GM06990 (cell line): ENCODE results near the gene MYO6.

ENCODE experiments used
- DNase-seq: peaks from one replicate; pipeline ENCODE4 v3.0.0-alpha.2; 2011; ENCODE audit not compliant: insufficient read length; ENCODE audit errors: extremely low read depth
- H3K27me3 ChIP-seq: replicated peaks from 2 replicates; pipeline ENCODE4 v1.6.0; 2011; ENCODE audit warnings: low read length; ENCODE audit not compliant: control insufficient read depth, insufficient read depth
- H3K36me3 ChIP-seq: 2 replicates; pipeline ENCODE4 v1.5.1; 2011; ENCODE audit warnings: low read length; ENCODE audit not compliant: control insufficient read depth, insufficient read depth
- H3K4me3 ChIP-seq: replicated peaks from 2 replicates; pipeline ENCODE4 v1.5.1; 2011; ENCODE audit warnings: low read depth, mild to moderate bottlenecking, control low read depth, low read length
- TF ChIP-seq, protein P1 (sequence below): IDR thresholded peaks from 2 replicates; pipeline ENCODE4 v1.5.1; 2011; ENCODE audit warnings: low read length, control low read depth, mild to moderate bottlenecking, inconsistent platforms; ENCODE audit not compliant: insufficient read depth, poor library complexity, severe bottlenecking

Gene MYO6

DNA sequence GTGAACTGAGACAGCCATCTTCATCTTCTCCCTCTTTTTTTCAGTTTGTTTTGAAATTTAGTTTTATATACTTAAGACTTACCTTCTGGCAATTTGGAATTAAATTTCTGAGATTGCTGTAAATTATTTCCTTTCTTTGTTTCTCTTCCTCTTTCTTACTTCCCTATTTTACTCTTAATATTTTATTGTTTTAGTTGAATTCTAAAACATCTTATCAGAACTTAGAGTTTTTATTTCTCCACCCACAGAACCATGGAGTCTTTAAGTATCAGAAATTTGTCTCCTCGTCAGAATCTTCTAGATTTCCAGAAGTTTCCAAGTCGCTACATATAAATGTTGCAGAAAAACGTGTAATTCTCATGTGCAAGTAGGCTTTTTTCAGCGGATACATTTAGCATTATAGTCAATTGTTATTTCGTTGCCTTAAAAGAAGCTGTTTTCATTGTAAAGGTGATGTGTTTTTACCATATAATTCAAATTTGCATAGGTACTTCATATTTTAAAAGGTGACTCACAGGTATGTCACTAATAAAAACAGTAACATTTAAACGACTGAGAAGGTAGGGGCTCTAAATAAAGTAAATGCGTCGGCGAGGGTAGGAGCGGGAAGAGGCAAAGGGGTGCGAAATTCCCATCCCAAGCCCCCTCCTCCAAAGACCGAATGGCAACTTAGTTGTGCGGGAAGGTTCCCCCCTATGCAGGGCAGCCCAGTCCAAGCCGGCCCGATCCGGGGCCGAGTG lies 866 bp upstream of the MYO6 start:
- Histone ChIP-seq H3K4me3 (peak overlapping the region; percentile 98), H3K27me3 (no peaks in the 10 kb centered on the region), H3K36me3 (no peaks in the 10 kb centered on the region)
- no peak for DNase-seq
- TF ChIP-seq, protein P1, sequence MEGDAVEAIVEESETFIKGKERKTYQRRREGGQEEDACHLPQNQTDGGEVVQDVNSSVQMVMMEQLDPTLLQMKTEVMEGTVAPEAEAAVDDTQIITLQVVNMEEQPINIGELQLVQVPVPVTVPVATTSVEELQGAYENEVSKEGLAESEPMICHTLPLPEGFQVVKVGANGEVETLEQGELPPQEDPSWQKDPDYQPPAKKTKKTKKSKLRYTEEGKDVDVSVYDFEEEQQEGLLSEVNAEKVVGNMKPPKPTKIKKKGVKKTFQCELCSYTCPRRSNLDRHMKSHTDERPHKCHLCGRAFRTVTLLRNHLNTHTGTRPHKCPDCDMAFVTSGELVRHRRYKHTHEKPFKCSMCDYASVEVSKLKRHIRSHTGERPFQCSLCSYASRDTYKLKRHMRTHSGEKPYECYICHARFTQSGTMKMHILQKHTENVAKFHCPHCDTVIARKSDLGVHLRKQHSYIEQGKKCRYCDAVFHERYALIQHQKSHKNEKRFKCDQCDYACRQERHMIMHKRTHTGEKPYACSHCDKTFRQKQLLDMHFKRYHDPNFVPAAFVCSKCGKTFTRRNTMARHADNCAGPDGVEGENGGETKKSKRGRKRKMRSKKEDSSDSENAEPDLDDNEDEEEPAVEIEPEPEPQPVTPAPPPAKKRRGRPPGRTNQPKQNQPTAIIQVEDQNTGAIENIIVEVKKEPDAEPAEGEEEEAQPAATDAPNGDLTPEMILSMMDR, result no peak

DNA sequence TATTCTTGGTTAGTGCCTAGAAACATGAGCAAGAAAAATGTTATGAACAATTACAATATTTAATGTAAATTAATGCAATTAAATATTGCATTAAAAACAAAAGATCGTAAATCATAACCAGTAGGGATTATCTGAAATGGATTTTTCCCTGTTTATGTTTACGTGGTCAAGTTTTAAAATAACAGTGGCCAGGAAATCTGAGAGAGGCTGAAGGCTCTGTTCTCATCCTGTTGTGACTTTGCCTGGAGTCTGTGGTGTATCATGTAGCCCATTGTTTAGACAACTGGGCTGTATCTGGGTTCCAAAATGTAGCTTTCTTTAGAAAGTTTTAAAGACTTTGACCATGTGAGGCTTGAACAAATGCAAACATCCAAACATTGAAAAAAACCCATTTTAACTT lies 2.4 kb downstream of the MYO6 start:
- no peaks in the 10 kb centered on the region for H3K36me3 ChIP-seq
- DNase-seq, result no peak
- no peak overlapping the region for H3K4me3 ChIP-seq
- TF ChIP-seq, protein P1, result no peak
- no peaks in the 10 kb centered on the region for H3K27me3 ChIP-seq

DNA sequence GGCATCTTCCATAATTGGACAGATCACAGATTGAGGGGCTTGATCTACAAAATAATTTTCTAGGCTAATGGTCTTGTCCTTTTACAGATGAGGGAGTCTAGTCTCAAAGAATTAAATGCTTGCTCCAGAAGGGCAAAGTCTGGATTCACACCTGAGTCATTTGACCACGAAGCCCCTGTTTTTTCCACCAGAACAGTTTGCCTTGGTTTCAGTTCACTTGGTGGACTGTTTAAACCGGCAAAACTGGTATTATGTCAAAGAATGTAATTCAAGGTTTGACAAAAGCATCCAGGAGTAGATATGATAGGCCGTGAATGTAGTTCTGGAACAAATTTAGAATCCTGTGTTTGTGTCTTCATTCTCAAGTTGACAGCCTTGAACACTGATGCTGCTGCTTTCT lies 3.3 kb downstream of the MYO6 start:
- Histone ChIP-seq H3K36me3 (no peaks in the 10 kb centered on the region), H3K4me3 (no peak overlapping the region), H3K27me3 (no peaks in the 10 kb centered on the region)
- DNase-seq, result no peak
- TF ChIP-seq, protein P1, result no peak

DNA sequence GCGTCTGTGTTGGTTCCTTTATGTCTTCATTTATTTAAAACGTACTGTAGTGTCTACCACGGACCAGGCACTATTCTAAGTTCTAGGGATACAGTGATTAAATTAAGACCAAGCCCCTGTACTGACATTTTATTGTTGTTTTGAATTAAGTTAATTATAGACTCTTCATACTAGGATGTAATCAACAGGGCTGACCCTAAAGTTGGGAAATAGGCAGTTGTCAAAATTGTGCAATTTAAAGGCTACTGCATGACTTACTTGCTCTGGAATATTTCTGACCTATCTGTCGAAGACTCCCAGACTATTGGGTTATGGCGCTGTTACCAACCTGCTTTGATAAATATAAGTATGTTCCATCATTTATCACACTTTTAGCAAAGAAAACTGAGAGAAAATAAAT lies 6.7 kb downstream of the MYO6 start:
- Histone ChIP-seq H3K27me3 (no peaks in the 10 kb centered on the region), H3K36me3 (no peaks in the 10 kb centered on the region), H3K4me3 (no peak overlapping the region)
- TF ChIP-seq, protein P1, result no peak
- no peak for DNase-seq

DNA sequence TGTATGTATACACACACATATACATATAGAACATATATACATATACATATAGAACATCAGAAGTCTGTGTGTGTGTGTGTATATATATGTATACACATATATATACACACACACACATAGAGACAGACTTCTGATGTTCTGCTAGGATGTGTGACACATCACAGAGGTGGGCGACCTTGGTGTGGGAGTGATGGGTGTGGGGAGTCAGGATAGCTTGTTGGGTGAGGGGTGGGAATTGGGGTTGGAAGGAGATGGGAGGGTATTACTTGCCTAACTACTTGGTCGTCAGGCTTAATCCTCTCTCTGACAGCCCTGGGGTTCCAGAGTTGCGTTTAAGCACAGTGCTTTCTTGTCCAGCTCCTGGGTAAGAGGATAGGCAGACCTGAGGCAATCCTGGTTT lies 8.3 kb downstream of the MYO6 start:
- TF ChIP-seq, protein P1, result no peak
- H3K4me3 ChIP-seq, result no peak overlapping the region

DNA sequence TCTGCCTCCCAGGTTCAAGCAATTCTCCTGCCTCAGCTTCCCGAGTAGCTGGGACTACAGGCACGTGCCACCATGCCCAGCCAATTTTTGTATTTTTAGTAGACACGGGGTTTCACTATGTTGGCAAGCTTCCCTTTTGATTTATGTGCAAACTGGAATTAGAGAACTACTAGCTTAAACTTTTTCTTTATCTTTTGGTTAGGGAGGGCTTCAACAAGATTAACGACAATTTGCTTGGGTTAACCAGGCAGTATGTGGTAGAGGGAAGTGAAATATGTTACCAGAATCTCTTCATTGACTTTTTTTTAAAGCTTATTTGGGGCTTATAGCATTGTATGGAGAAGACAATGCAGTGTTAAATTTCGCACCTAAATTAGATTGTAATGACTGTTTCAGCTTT lies 9.0 kb downstream of the MYO6 start:
- Histone ChIP-seq H3K4me3 (no peak overlapping the region), H3K36me3 (no peaks in the 10 kb centered on the region), H3K27me3 (no peaks in the 10 kb centered on the region)
- TF ChIP-seq, protein P1, result no peak
- DNase-seq, result no peak

More for the DNA sequence above, 8.3 kb downstream of the MYO6 start:
- DNase-seq, result no peak
- Histone ChIP-seq H3K27me3 (no peaks in the 10 kb centered on the region), H3K36me3 (no peaks in the 10 kb centered on the region)
